Liver (tissue), 3 donors: Measurements from ENCODE around the gene CACTIN.

ENCODE experiments used
- RXRA ChIP-seq, 2 donors: IDR thresholded peaks; 2 replicates each; pipeline ENCODE4 v1.6.1; 2017 to 2018; ENCODE audit warnings: antibody characterized with exemption in 2 of 2, mild to moderate bottlenecking in 1 of 2
- SP1 ChIP-seq: IDR thresholded peaks from 2 replicates; pipeline ENCODE4 v1.6.1; 2018; ENCODE audit warnings: antibody characterized with exemption, mild to moderate bottlenecking
- TAF1 ChIP-seq: conservative IDR thresholded peaks from 2 replicates; pipeline ENCODE4 v1.6.1; 2016; ENCODE audit warnings: antibody characterized with exemption, mild to moderate bottlenecking
- YY1 ChIP-seq: IDR thresholded peaks from 2 replicates; pipeline ENCODE4 v1.6.1; 2016; ENCODE audit warnings: antibody characterized with exemption, mild to moderate bottlenecking
- TF ChIP-seq, protein P1 (sequence below): IDR thresholded peaks from 2 replicates; pipeline ENCODE4 v1.6.1; 2016; ENCODE audit warnings: antibody characterized with exemption, mild to moderate bottlenecking
- TF ChIP-seq, protein P2 (sequence below): fragments of 150-350 bp; IDR thresholded peaks from 2 replicates; pipeline ENCODE4 v1.5.1; 2017; ENCODE audit warnings: improper control_type of control experiment, low read depth, low read length; ENCODE audit not compliant: missing input control
- donor health status: healthy.
- donor health status: healthy.

DNA sequence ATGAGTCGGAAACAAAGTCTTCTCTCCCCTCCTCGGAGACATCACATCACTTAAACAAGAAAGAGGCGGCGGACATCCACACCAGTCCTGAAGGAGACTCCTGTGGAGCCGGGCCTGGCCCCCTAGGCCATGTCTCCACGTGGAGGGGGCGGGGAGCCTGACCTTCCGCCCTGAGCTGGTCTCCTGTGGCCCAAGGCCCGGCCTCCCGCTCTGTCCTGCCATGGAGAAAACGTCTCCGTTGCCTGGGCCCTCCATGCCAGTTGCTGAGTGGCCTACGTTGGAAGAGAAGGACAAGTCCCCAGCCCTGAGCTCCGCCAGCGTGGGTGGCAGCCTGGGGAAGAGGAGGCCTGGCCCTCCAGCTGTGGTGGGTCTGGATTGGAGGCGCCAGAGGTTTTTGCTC is 5.5 kb upstream of the CACTIN start:
- TF ChIP-seq, protein P1, sequence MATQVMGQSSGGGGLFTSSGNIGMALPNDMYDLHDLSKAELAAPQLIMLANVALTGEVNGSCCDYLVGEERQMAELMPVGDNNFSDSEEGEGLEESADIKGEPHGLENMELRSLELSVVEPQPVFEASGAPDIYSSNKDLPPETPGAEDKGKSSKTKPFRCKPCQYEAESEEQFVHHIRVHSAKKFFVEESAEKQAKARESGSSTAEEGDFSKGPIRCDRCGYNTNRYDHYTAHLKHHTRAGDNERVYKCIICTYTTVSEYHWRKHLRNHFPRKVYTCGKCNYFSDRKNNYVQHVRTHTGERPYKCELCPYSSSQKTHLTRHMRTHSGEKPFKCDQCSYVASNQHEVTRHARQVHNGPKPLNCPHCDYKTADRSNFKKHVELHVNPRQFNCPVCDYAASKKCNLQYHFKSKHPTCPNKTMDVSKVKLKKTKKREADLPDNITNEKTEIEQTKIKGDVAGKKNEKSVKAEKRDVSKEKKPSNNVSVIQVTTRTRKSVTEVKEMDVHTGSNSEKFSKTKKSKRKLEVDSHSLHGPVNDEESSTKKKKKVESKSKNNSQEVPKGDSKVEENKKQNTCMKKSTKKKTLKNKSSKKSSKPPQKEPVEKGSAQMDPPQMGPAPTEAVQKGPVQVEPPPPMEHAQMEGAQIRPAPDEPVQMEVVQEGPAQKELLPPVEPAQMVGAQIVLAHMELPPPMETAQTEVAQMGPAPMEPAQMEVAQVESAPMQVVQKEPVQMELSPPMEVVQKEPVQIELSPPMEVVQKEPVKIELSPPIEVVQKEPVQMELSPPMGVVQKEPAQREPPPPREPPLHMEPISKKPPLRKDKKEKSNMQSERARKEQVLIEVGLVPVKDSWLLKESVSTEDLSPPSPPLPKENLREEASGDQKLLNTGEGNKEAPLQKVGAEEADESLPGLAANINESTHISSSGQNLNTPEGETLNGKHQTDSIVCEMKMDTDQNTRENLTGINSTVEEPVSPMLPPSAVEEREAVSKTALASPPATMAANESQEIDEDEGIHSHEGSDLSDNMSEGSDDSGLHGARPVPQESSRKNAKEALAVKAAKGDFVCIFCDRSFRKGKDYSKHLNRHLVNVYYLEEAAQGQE, result no peak
- TF ChIP-seq RXRA (IDR thresholded peaks at IDR 0.05) (no peak), YY1 (no peak), SP1 (no peak), TAF1 (no peak)
- TF ChIP-seq, protein P2, sequence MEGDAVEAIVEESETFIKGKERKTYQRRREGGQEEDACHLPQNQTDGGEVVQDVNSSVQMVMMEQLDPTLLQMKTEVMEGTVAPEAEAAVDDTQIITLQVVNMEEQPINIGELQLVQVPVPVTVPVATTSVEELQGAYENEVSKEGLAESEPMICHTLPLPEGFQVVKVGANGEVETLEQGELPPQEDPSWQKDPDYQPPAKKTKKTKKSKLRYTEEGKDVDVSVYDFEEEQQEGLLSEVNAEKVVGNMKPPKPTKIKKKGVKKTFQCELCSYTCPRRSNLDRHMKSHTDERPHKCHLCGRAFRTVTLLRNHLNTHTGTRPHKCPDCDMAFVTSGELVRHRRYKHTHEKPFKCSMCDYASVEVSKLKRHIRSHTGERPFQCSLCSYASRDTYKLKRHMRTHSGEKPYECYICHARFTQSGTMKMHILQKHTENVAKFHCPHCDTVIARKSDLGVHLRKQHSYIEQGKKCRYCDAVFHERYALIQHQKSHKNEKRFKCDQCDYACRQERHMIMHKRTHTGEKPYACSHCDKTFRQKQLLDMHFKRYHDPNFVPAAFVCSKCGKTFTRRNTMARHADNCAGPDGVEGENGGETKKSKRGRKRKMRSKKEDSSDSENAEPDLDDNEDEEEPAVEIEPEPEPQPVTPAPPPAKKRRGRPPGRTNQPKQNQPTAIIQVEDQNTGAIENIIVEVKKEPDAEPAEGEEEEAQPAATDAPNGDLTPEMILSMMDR, result no peak
